Fibroblast of skin of right quadriceps (primary cell): ENCODE data around the gene EIF1B.
"Not testable (repeated sequence)": the region's sequence is repeated elsewhere in the genome, so short reads cannot be mapped to it uniquely, and the experiment has no call there.

Experiments used
- DNase-seq: peaks from one replicate; pipeline ENCODE4 v3.0.0-alpha.2; 2013

EIF1B gene

DNA sequence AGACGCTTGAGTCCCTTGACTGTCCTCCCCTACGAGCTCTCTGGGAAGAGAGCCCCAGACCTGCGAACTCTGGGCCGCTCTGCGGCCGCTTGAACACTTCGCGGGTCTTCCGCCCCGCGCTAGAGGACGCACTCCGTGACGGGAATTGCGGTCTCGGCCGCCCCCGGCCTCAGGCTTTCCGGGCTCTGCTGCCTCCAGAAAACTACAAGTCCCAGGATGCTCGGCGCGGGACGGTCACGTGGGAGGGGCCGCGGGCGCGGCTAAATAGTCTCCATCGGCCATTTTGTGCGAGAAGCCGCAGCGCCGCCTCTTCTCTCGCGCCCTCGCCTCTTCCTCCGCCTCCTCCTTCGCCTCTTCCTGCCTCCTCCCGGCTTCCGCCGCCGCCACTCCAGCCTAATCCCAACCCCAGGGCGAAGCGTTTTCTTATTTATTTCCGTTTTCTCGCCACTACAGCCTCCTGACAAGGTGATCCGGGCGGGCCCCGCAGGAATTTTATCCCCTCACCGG, at the start of gene EIF1B:
TSS of gene EIF1B (plus strand) at position 290 of the 507 bp plus-strand sequence. CDS start 235 bp downstream, outside the sequence.
- peak; percentile 98 for DNase-seq

- no peak for DNase-seq
Observed at GRCh38 chr3:40262331-40262730, 47.2 kb upstream of the EIF1B start.

DNA sequence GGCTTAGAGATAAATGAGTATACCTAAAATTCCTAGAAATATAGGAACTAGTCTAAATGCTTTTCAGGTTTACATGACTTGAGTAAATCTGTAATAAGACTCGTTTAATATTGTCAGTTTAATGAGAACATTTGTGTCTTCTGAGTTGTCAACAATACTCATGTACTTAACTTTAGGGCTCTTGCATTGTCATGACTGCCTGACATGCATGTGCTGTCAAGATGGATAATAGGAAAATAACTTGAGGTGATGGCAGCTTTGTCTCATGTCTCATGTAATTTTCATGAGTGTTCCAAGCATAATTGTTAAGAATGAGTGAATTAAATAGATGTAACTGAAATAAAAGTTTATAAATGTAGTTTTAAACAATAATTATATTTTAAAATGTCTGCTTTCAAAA, 45.1 kb upstream of the EIF1B start:
- no peak for DNase-seq

GRCh38 chr3:40265181-40265580, 44.3 kb upstream of the EIF1B start:
- DNase-seq = no peak

GRCh38 chr3:40267937-40268724, 41.4 kb upstream of the EIF1B start:
- peak; percentile 7 for DNase-seq

GRCh38 chr3:40268802-40269524, 40.5 kb upstream of the EIF1B start:
- DNase-seq = no peak

DNA sequence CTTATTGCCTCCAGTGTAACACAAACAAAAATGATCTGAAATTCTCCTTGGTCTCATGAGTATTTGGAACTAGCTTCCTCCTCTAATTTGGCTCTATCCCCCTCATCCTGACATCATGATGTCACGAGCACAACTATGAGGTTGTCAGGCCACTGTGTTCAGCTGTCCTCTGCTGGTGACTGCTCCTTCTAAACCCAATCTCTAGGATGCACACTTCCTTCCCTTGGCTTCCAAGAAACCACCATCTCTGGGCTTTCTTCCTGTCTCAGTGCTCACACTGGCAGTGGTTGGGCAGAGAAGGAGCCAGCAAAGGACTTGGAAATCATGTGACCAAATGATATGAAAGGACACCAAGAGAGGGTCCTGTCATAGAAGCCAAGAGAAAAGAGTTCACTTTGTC, 30.7 kb upstream of the EIF1B start:
- no peak for DNase-seq

GRCh38 chr3:40281995-40282394, 27.5 kb upstream of the EIF1B start:
- no peak for DNase-seq

GRCh38 chr3:40283057-40283456, 26.4 kb upstream of the EIF1B start:
- not testable (repeated sequence) for DNase-seq

DNA sequence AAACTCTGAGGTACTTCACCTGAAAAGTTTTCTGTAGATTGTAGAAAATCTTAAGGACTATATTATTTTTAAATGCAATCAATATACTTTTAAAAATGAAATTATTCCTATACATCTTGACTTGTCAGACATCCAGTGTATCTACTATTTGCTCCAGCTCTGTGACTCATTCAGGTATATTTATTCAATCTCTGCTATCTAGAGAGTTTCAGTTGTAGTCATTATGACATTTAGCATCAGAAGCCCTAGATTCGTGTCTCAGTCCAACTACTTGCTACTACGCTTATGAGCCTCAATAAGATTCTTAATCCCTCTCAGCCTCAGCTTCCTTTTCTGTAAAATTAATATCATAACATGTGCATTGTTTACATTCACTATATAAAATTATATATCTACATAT, 22.3 kb upstream of the EIF1B start:
- DNase-seq = no peak

GRCh38 chr3:40290396-40290795, 19.1 kb upstream of the EIF1B start:
- no peak for DNase-seq

- no peak for DNase-seq
Observed at GRCh38 chr3:40291471-40291870, 18.0 kb upstream of the EIF1B start.

GRCh38 chr3:40292637-40293349, 16.7 kb upstream of the EIF1B start:
- no peak for DNase-seq

DNA sequence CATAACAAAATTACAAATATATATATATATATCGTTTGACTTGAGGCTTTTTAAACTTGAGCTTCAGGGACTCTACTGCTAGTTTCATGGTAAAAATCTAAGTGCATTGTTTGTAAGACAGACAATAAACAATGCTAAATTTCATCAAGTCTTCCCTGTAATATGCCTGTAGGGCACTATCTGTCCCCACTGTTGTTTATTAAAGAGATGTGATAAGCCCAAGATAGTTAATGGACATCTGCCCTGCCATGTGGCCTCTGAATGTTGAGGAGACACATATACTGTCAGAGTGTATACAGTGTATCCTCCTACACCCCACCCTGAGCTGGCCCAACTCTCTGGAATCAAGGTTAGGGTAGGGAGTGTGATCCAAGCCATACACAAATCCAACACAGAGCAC, 15.1 kb upstream of the EIF1B start:
- no peak for DNase-seq

DNA sequence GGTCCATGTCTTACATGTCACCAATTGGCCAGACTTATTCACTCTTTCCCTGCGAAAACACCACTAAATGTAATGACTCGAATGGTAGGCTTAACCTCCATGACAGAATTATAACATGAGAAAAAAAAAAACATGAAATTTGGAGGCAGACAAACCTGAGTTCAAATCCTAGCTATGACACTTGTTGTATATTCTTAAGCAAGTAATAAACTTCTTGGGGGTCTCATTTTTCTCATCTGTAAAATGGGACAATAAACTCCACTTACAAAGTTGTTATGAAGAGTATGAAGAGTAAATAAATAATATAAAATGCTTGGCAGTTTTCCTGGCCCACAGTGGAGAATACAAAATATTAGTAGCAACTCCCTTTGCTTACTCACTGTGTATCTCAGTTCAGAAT, 11.4 kb upstream of the EIF1B start:
- DNase-seq = no peak

- no peak for DNase-seq
Observed at GRCh38 chr3:40299130-40299720, 10.3 kb upstream of the EIF1B start.

GRCh38 chr3:40299721-40300335, 9.7 kb upstream of the EIF1B start:
- DNase-seq = peak; percentile 81

DNA sequence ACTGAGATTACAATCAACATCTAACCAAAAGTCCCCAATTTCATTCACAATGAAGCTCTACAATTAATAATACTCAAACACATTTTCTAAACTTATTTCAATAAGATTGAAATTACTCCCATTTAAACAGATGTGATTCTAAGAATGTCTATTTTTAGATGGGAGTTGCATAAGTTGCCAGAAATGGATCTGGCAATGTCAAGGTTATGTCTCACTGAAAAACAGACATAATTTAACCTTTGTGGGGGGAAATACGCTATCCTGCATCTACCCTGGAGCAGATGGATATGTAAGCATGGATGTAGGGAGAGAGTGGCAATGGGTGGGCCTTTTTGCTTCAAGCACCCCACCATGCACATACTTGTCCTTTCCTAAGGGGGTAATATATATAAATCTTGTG, 6.7 kb upstream of the EIF1B start:
- no peak for DNase-seq

DNA sequence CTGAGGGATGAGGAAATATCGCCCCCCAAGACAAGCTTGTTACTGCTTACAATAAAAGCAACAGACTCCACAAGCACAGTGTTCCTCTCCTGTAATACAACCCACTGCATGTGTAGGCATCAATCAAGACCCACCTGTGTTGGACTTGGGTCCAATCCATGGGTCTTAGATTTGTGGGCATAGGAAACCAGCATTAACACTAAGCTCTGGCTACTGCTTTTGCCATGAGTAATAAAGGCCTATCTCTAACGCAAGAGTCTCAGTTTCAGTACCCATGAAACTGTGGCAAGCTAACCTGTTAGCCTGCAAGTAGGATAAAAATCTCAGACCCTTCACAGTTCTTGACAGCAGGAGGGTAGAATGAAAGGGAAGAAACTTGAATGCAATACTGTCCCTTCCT, 5.2 kb upstream of the EIF1B start:
- DNase-seq = no peak

GRCh38 chr3:40306336-40306735, 3.2 kb upstream of the EIF1B start:
- no peak for DNase-seq

DNA sequence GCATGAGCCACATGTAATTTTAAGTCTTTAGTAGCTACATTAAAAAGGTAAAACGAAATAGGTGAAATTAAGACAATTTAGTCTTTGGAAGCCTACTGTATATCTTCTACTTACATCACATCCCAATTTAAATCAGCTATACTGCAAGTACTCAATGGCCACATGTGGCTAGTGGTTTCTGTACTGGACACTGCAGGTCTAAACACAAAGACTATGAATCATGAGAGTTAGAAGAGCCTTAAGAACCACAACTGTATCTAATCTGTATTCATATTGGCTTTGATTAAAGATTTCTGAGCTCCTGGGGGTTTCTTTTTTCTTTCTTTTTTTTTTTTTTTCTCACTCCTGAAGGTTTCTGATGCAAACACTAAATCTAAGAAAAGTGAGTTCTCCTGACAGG, 2.3 kb upstream of the EIF1B start:
- no peak for DNase-seq

DNA sequence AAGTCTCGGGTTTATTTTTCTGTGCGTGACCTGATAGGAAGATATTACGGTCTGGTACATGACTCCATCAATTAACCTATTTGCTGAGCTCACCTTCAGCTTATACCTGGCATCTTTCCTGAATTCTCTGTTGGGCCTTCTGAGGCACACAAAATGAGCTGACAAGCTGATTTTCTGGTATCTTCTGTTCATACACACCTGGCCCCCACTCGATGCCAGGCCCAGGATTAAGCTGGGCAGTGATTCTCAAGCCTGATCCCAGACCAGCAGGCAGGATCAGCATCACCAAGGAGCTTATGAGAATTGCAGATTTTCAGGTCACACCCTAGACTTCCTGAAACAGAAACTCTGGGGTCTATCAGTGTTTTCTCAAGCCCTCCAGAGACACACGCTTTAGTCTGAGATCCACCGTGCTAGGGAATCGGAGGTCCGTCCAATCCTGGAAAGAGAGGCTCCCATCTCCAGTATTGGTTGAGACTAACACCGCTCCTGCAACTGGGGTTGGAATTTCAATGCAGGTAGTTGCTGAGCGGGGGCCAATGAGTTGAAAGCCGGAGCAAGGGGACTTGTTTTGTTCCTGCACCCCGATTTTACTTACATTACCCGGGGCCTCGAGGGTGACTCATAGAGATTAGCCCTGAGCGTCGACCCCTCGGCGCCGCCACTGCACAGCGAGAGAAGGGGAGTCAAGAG, 636 bp upstream of the EIF1B start:
- DNase-seq = no peak
